GM12872 (cell line): ENCODE results near the gene DHH.

Experiments used
- CTCF ChIP-seq: IDR thresholded peaks from 3 replicates; pipeline ENCODE4 v1.5.1; 2011; ENCODE audit warnings: low read depth, mild to moderate bottlenecking, low read length, moderate library complexity; ENCODE audit not compliant: insufficient read depth

The DHH gene

GRCh38 chr12:49091836-49092085, 2.8 kb downstream of the DHH start:
- TF ChIP-seq CTCF: no peak

- no peak for TF ChIP-seq CTCF
Observed at GRCh38 chr12:49091056-49091835, 3.4 kb downstream of the DHH start.

GRCh38 chr12:49089821-49090773, 4.5 kb downstream of the DHH start:
- TF ChIP-seq CTCF: peak; percentile 46

GRCh38 chr12:49088932-49089330, 5.7 kb downstream of the DHH start:
- TF ChIP-seq CTCF: 0 out of 3 replicates have a peak, but pooled peaks have one; percentile 2

- peak; percentile 96 for TF ChIP-seq CTCF
Observed at GRCh38 chr12:49088150-49088931, 6.3 kb downstream of the DHH start.

- TF ChIP-seq CTCF: no peak
Observed at GRCh38 chr12:49086116-49086515, 8.5 kb downstream of the DHH start.

GRCh38 chr12:49084438-49084837, 10.2 kb downstream of the DHH start:
- TF ChIP-seq CTCF: no peak
